ENCODE results near the gene HPS6. TPM values are rescaled to one million over a fixed set of nuclear protein-coding genes. Genes with fewer than 3 reads are reported as not detected.
"Not testable (repeated sequence)": the region's sequence is repeated elsewhere in the genome, so short reads cannot be mapped to it uniquely, and the experiment has no call there.

The HPS6 gene
- total and polyA plus RNA-seq, 11 donors, result 7.6 to 23.1 (median 12.4) TPM

- H3K4me3 ChIP-seq, result no peak overlapping the region
- H3K27ac ChIP-seq, result peak overlapping the region in 1 of 12 donors; percentile 79
- DNase-seq, result no peak
- H3K36me3 ChIP-seq, result peaks cover 0 to 97% (median 92%) of the 10 kb centered on the region in 9 donors
- 77 to 81% (median 78%) methylated on average over 3 of the region's 3 CpGs for WGBS, 4 donors
- peaks cover 0 to 15% (median 0%) of the 10 kb centered on the region in 12 donors for H3K4me1 ChIP-seq
- no peak for TF ChIP-seq POLR2A (IDR thresholded peaks at IDR 0.05)
- TF ChIP-seq, protein P1, sequence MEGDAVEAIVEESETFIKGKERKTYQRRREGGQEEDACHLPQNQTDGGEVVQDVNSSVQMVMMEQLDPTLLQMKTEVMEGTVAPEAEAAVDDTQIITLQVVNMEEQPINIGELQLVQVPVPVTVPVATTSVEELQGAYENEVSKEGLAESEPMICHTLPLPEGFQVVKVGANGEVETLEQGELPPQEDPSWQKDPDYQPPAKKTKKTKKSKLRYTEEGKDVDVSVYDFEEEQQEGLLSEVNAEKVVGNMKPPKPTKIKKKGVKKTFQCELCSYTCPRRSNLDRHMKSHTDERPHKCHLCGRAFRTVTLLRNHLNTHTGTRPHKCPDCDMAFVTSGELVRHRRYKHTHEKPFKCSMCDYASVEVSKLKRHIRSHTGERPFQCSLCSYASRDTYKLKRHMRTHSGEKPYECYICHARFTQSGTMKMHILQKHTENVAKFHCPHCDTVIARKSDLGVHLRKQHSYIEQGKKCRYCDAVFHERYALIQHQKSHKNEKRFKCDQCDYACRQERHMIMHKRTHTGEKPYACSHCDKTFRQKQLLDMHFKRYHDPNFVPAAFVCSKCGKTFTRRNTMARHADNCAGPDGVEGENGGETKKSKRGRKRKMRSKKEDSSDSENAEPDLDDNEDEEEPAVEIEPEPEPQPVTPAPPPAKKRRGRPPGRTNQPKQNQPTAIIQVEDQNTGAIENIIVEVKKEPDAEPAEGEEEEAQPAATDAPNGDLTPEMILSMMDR (IDR thresholded peaks at IDR 0.05), result no peak
- H3K9me3 ChIP-seq, result no peaks in the 10 kb centered on the region
- peak in 1 of 4 donors; percentile 33 for ATAC-seq
- H3K27me3 ChIP-seq, result no peaks in the 10 kb centered on the region
- intact Hi-C loops (cut with DNase I), result no loop called here
Measured at GRCh38 chr10:102024799-102025198, 40.4 kb upstream of the HPS6 start.

- Histone ChIP-seq H3K27ac (no peak overlapping the region), H3K4me3 (no peak overlapping the region), H3K9me3 (no peaks in the 10 kb centered on the region), H3K4me1 (peaks cover 0 to 15% (median 0%) of the 10 kb centered on the region in 12 donors), H3K27me3 (no peaks in the 10 kb centered on the region), H3K36me3 (peaks cover 0 to 100% (median 96%) of the 10 kb centered on the region in 9 donors)
- DNase-seq (no peak), ATAC-seq (no peak)
- 93 to 99% (median 95%) methylated on average over 2 of the region's 2 CpGs for WGBS, 4 donors
- TF ChIP-seq, protein P1 (IDR thresholded peaks at IDR 0.05), result no peak
- no peak for TF ChIP-seq POLR2A (IDR thresholded peaks at IDR 0.05)
- intact Hi-C loops (cut with DNase I), result no loop called here
Measured at GRCh38 chr10:102027261-102027660, 37.9 kb upstream of the HPS6 start.

DNA sequence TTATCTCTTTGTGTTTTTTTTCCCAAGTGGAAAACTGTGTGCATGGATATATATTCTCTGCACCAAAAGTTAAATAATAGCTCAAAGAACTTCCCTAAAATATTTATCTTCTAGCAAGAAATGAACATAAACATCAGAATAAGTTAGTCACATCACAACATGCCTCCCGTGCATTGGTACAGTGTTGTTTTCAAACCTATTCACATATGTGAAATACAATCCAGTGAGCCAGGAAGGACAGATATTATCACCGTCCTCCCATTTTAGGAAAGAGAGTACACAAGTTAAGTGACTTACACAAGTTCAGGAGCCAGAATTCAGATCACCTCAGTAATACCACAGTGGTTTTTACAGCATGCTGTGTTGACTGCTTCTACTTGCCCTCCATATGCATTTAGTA, 31.4 kb upstream of the HPS6 start:
- TF ChIP-seq, protein P1 (IDR thresholded peaks at IDR 0.05), result no peak
- TF ChIP-seq POLR2A (IDR thresholded peaks at IDR 0.05), result no peak
- 92 to 97% (median 93%) methylated on average over 2 of the region's 2 CpGs for WGBS, 4 donors
- no peaks in the 10 kb centered on the region for H3K9me3 ChIP-seq
- no peaks in the 10 kb centered on the region for H3K4me1 ChIP-seq
- no peak for ATAC-seq
- H3K27ac ChIP-seq, result no peak overlapping the region
- no peak for DNase-seq
- peaks cover 0 to 89% (median 76%) of the 10 kb centered on the region in 9 donors for H3K36me3 ChIP-seq
- H3K4me3 ChIP-seq, result no peak overlapping the region
- intact Hi-C loops (cut with DNase I), result no loop called here
- no peaks in the 10 kb centered on the region for H3K27me3 ChIP-seq

GRCh38 chr10:102035807-102036206, 29.3 kb upstream of the HPS6 start:
- WGBS, 4 donors, result 96 to 97% (median 96%) methylated on average over 15 to 33 of the region's 33 CpGs; no CpG with 5 or more reads in 1 of the 4 donors
- H3K4me1 ChIP-seq; H3K4me3 ChIP-seq; H3K9me3 ChIP-seq; H3K27me3 ChIP-seq; intact Hi-C loops (cut with DNase I); H3K27ac ChIP-seq; ATAC-seq; DNase-seq: not testable (repeated sequence)
- peaks cover 0 to 82% (median 69%) of the 10 kb centered on the region in 9 donors for H3K36me3 ChIP-seq

GRCh38 chr10:102038410-102038809, 26.7 kb upstream of the HPS6 start:
- Histone ChIP-seq H3K27ac (no peak overlapping the region), H3K27me3 (no peaks in the 10 kb centered on the region), H3K4me3 (no peak overlapping the region), H3K9me3 (no peaks in the 10 kb centered on the region), H3K4me1 (peaks cover 0 to 5% (median 0%) of the 10 kb centered on the region in 12 donors), H3K36me3 (peaks cover 0 to 56% (median 43%) of the 10 kb centered on the region in 9 donors)
- no peak for TF ChIP-seq POLR2A (IDR thresholded peaks at IDR 0.05)
- TF ChIP-seq, protein P1 (IDR thresholded peaks at IDR 0.05), result no peak
- no peak for DNase-seq
- ATAC-seq, result no peak
- intact Hi-C loops (cut with DNase I), result no loop called here

Data from heart left ventricle (tissue), 16 donors.